LNCaP clone FGC (cell line): Measurements from ENCODE around the gene IGSF21.
A peak's percentile ranks its signal among the peaks of the same experiment; 100 is the strongest.

Source experiments
- DNase-seq: peaks from one replicate; pipeline ENCODE4 v3.0.0-alpha.2; 2011; ENCODE audit warnings: low read depth
- H3K4me3 ChIP-seq: 2 replicates; pipeline ENCODE4 v1.5.1; 2011; ENCODE audit warnings: mild to moderate bottlenecking, low read depth, low read length, control low read depth
- TF ChIP-seq, protein P1 (sequence below): IDR thresholded peaks from 2 replicates; pipeline ENCODE4 v1.5.1; 2012; ENCODE audit warnings: mild to moderate bottlenecking; ENCODE audit not compliant: control insufficient read depth, insufficient read depth; ENCODE audit errors: extremely low read depth

The IGSF21 gene

DNA sequence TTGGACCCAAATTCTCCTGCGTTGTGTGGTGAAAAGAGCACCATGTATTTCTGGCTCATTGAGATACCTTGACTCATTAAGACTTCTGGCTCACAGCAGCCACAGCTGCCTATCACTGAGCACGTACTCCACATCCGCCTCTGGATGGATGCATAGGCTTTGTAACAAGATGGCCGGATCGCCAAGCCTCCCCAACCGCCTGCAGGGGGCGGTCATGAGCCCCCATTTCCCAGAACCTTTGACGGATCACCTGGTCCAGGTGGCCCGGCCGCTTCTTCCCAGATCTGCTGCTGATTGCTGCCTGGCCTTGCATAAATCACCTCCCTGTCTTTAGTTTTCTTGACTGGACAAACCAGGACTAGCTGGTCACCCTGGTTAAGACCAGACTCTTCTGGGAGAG is 216.6 kb downstream of the IGSF21 start:
- DNase-seq: no peak
- no peak overlapping the region for H3K4me3 ChIP-seq
- TF ChIP-seq, protein P1, sequence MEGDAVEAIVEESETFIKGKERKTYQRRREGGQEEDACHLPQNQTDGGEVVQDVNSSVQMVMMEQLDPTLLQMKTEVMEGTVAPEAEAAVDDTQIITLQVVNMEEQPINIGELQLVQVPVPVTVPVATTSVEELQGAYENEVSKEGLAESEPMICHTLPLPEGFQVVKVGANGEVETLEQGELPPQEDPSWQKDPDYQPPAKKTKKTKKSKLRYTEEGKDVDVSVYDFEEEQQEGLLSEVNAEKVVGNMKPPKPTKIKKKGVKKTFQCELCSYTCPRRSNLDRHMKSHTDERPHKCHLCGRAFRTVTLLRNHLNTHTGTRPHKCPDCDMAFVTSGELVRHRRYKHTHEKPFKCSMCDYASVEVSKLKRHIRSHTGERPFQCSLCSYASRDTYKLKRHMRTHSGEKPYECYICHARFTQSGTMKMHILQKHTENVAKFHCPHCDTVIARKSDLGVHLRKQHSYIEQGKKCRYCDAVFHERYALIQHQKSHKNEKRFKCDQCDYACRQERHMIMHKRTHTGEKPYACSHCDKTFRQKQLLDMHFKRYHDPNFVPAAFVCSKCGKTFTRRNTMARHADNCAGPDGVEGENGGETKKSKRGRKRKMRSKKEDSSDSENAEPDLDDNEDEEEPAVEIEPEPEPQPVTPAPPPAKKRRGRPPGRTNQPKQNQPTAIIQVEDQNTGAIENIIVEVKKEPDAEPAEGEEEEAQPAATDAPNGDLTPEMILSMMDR: no peak

DNA sequence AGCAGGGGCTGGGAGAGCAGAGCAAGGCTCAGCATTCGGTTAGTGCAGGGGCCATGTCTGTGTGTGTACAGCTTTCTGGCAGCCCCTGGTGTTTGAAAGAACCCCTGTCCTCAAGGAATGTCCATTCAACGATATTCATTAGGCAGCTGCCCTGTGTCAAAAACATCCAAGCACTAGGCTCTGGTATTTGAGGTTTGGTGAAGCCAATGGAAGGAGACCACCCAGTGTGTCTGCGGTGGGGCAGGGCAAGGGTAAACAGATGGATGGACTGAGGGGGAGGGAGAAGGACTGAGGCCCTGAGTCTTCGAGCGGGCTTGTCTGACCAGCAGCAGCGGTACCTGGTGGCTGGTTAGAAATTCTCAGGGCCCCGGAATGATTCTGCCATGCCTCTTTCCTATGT is 217.5 kb downstream of the IGSF21 start:
- no peak for DNase-seq
- TF ChIP-seq, protein P1: no peak
- no peak overlapping the region for H3K4me3 ChIP-seq

DNA sequence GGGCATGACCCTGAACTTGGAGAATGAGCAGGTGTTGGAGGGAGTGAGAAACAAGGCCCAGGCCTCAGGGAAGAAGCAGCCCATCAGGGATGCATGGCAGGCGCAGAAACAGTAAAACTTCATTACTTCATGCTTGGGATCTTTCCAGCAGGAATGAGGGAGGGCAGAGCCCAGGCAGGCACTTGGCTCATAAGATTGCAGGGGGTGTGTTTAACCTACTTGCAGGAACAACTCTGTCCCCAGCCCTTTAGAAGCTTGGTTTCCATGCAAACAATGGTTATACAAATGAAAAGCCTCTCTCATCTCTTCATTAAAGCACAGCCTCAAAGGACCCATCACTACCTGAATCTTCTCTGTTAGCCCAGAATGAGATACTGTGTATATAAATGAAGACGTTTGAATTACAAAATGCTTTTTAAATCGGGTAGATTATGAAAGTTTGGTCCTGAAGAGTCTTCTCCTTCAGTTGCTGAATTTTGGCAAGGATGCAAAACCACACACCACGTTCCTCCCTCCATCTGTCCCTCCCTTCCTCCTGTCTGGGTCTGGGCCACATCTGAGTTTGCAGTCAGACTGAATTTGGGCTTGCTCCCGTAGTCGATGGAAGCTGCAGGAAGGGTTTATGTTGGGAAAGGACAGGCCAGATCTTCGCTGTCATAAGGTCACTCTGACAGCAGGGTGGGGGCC is 218.8 kb downstream of the IGSF21 start:
- TF ChIP-seq, protein P1: no peak
- no peak overlapping the region for H3K4me3 ChIP-seq
- peak; percentile 3 for DNase-seq

DNA sequence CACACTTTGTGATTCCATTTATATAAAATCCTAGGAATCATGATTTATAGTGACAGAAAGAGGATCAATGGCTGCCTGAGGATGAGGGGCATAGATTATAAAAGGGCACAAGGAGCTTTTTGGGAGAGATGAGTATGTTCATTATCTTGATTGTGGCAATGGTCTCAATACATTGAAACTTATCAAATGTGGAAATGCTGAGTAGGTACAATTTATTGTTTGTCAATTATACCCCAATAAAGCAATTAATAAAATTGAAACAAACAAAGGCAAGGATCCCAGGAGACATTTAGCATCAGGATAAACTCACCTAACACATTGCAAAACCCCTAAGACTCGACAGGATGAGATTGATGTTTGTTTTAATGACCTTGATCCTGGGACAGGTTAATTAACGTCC is 220.1 kb downstream of the IGSF21 start:
- TF ChIP-seq, protein P1: no peak
- no peak for DNase-seq
- no peak overlapping the region for H3K4me3 ChIP-seq

DNA sequence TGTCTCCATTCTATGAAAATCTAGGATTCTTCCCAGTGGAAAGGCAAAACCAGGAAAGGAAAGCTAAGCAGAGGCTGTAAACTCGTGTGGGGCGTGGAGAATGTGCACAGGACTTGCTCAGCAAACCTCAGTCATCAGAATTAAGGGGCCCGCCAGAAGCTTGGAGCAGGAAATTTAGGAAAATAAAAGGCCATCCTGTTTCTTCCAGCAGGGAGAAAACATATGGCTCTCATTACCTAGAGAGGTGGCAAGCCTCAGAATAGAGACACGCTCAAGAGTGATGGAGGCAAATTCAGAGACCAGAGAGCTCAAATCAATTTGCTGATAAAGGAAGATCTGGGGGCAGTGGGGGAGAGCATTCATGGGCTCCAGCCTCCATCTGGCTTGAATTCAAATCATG is 221.2 kb downstream of the IGSF21 start:
- H3K4me3 ChIP-seq: no peak overlapping the region
- TF ChIP-seq, protein P1: no peak
- DNase-seq: no peak

DNA sequence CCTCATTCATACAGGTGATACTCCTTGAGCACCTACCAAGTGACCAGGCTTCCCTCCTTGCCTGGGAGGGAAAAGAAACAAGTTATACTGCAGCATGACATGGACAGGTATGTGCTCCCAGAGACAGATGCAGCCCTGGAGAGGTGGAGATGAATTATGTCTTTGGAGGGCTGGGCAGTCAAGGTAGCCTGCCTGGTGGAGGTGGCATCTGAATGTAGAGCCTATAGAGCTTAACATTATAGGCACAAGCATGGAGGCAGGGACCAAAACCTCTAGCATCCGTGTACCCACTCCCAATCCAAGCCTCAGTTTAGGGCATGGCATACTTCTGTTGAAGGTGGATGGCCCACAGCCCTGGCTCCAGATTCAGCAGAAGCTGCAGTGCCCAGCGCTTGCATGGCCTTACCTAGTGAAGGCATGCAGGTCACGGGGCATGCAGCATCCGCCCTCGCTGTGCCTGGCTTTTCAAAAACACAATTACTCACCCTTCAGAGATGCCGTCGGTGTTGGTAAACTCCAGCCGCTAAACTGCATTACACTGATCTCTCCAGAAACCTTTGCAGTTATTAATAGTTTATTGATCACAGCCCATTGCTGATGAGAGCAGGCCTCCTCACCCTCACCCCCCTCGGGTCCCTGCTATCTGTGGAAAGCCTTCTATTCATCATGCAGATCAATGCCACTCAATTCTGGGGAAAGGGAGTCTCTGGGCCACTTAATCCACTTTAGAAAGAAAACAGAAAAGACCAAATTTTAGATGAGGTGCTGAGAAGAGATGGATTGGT is 222.1 kb downstream of the IGSF21 start:
- DNase-seq: no peak
- TF ChIP-seq, protein P1: no peak
- no peak overlapping the region for H3K4me3 ChIP-seq
